ENCODE data around the gene IL5RA. TPM values are rescaled to one million over a fixed set of nuclear protein-coding genes. Genes with fewer than 3 reads are reported as not detected.

Gene IL5RA
- total and polyA plus RNA-seq, 2 experiments from 2014 or later, result not detected

DNA sequence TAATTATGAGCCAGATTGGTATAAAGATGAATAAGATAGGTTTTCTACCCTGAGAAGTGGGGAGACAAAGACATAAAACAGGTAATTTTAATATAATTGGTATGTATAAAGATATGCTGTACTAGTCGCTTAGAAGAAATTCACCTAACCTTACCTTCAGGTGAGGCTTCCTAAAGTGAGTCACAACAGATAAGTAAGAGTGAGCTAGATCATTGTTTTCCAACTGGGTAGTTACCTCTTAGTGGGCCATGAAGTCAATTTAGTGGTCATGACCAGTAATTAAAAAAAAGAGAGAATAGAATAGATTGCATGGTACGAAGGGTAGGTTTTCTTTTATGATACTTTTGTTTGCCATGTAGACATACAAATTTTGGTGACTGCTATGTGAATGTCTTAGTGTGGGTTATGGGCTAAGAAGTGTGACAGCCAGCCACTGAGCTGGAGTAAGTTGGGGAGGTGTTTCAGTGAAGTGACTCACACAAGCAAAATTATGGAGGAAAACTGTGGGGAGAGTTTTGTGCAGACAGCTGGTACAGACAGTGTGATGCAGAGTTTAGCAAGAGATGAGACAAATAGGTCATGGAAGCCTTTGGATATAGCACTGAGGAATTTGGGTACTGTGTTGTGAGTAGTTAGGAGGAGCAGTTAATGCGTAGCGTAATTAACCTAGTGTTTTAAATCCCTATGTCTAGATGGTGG is 24.7 kb upstream of the IL5RA start:
- H3K4me2 ChIP-seq (ENCODE audit: unreplicated experiment), result no peak overlapping the region
- peaks cover 42% of the 10 kb centered on the region for H3K36me3 ChIP-seq (ENCODE audit: low read depth)
- no peak overlapping the region for H3K4me3 ChIP-seq
- 95 to 96% methylated on average over 4 of the region's 4 CpGs for WGBS, 2 experiments (ENCODE audit: low coverage in 1 of 2, low lambda C conversion rate in 2 of 2, missing lambda C conversion rate in 2 of 2)
- no peaks in the 10 kb centered on the region for H3K9me3 ChIP-seq (ENCODE audit: low read depth)
- peak overlapping the region; percentile 39 for H3K27ac ChIP-seq
- peaks cover 36% of the 10 kb centered on the region for H3F3A ChIP-seq (ENCODE audit: insufficient read depth)
- in situ Hi-C loops (cut with MboI), result no loop called here
- H3K9me2 ChIP-seq (ENCODE audit: insufficient read depth), result no peaks in the 10 kb centered on the region
- DNase-seq, result peak; percentile 63
- peaks cover 87% of the 10 kb centered on the region for H3K79me2 ChIP-seq (ENCODE audit: insufficient read depth)
- no peak overlapping the region for H2AFZ ChIP-seq
- TF ChIP-seq EZH2 (IDR thresholded peaks at IDR 0.05; ENCODE audit: insufficient read depth, poor library complexity, severe bottlenecking), result no peak
- no peak for TF ChIP-seq EZH2phosphoT487 (IDR thresholded peaks at IDR 0.05; ENCODE audit: insufficient read depth, low read depth)
- peaks cover 14% of the 10 kb centered on the region; the same call in 1 of the 2 replicates for H3K4me1 ChIP-seq (ENCODE audit: insufficient read depth)
- no peak overlapping the region for H3K9ac ChIP-seq
- H3K27me3 ChIP-seq (replicated peaks; ENCODE audit: insufficient read depth), result no peaks in the 10 kb centered on the region
- no peaks in the 10 kb centered on the region for H4K20me1 ChIP-seq (ENCODE audit: insufficient read depth)

DNA sequence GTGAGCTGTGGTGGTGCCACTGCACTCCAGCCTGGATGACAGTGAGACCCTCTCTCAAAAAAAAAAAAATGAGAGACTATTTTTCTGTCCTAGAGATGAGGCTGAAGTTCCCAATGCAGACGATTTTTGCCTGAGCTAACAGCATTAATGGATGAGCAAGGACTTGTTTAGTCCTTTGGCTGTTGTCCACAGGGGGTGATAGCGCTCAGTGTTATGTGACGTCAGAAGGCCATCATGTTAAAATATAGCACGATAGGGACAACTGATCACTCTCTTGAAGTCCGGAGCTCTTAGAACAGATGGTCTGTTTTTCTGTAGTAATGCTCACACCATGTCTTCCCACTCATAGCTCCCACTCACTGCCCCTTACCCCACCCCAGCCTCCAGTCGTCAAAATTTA is 23.3 kb upstream of the IL5RA start:
- no peak overlapping the region for H2AFZ ChIP-seq
- H3K4me2 ChIP-seq (ENCODE audit: unreplicated experiment), result no peak overlapping the region
- no peak for TF ChIP-seq EZH2 (IDR thresholded peaks at IDR 0.05; ENCODE audit: insufficient read depth, poor library complexity, severe bottlenecking)
- no peak for TF ChIP-seq EZH2phosphoT487 (IDR thresholded peaks at IDR 0.05; ENCODE audit: insufficient read depth, low read depth)
- in situ Hi-C loops (cut with MboI), result no loop called here
- no peaks in the 10 kb centered on the region for H4K20me1 ChIP-seq (ENCODE audit: insufficient read depth)
- no peaks in the 10 kb centered on the region for H3K9me2 ChIP-seq (ENCODE audit: insufficient read depth)
- peaks cover 87% of the 10 kb centered on the region for H3K79me2 ChIP-seq (ENCODE audit: insufficient read depth)
- no peaks in the 10 kb centered on the region for H3K9me3 ChIP-seq (ENCODE audit: low read depth)
- H3K27me3 ChIP-seq (replicated peaks; ENCODE audit: insufficient read depth), result no peaks in the 10 kb centered on the region
- 83% methylated on average over 6 of the region's 6 CpGs for WGBS, 2 experiments (ENCODE audit: low coverage in 1 of 2, low lambda C conversion rate in 2 of 2, missing lambda C conversion rate in 2 of 2)
- H3K27ac ChIP-seq, result no peak overlapping the region
- no peak overlapping the region for H3K9ac ChIP-seq
- no peak for DNase-seq
- H3F3A ChIP-seq (ENCODE audit: insufficient read depth), result peaks cover 36% of the 10 kb centered on the region
- peaks cover 14% of the 10 kb centered on the region; the same call in 1 of the 2 replicates for H3K4me1 ChIP-seq (ENCODE audit: insufficient read depth)
- H3K4me3 ChIP-seq, result no peak overlapping the region
- H3K36me3 ChIP-seq (ENCODE audit: low read depth), result peaks cover 36% of the 10 kb centered on the region

DNA sequence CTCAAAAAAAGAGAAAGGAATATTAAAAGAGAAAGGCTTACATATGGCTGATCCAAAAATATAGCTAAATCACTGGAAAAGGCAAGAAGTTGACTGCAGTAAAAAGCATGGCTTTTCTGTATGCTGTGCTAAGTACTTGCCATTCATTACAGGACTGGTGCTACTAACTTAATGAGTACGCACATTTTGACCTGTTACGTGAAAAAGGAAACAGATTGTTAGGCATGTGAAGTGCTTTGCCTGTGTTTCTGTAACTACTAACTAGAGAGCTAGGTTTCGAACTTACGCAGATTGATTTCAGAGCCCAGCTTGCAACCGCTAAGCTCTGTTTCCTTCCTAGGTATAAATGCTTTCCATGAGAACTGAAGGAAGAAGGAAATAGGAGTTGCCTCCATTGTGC is 19.4 kb upstream of the IL5RA start:
- DNase-seq, result no peak
- Histone ChIP-seq H3K79me2 (ENCODE audit: insufficient read depth) (peaks cover 66% of the 10 kb centered on the region), H4K20me1 (ENCODE audit: insufficient read depth) (no peaks in the 10 kb centered on the region), H3K9ac (no peak overlapping the region), H2AFZ (no peak overlapping the region), H3K36me3 (ENCODE audit: low read depth) (peaks cover 19% of the 10 kb centered on the region), H3K4me2 (ENCODE audit: unreplicated experiment) (no peak overlapping the region), H3K9me3 (ENCODE audit: low read depth) (no peaks in the 10 kb centered on the region), H3K27me3 (replicated peaks; ENCODE audit: insufficient read depth) (no peaks in the 10 kb centered on the region), H3F3A (ENCODE audit: insufficient read depth) (peaks cover 20% of the 10 kb centered on the region), H3K27ac (no peak overlapping the region), H3K4me1 (ENCODE audit: insufficient read depth) (peaks cover 12% of the 10 kb centered on the region), H3K4me3 (no peak overlapping the region), H3K9me2 (ENCODE audit: insufficient read depth) (no peaks in the 10 kb centered on the region)
- TF ChIP-seq EZH2phosphoT487 (IDR thresholded peaks at IDR 0.05; ENCODE audit: insufficient read depth, low read depth), result no peak
- no peak for TF ChIP-seq EZH2 (IDR thresholded peaks at IDR 0.05; ENCODE audit: insufficient read depth, poor library complexity, severe bottlenecking)
- in situ Hi-C loops (cut with MboI), result no loop called here
- 72 to 80% methylated on average over 5 of the region's 5 CpGs for WGBS, 2 experiments (ENCODE audit: low coverage in 1 of 2, low lambda C conversion rate in 2 of 2, missing lambda C conversion rate in 2 of 2)

DNA sequence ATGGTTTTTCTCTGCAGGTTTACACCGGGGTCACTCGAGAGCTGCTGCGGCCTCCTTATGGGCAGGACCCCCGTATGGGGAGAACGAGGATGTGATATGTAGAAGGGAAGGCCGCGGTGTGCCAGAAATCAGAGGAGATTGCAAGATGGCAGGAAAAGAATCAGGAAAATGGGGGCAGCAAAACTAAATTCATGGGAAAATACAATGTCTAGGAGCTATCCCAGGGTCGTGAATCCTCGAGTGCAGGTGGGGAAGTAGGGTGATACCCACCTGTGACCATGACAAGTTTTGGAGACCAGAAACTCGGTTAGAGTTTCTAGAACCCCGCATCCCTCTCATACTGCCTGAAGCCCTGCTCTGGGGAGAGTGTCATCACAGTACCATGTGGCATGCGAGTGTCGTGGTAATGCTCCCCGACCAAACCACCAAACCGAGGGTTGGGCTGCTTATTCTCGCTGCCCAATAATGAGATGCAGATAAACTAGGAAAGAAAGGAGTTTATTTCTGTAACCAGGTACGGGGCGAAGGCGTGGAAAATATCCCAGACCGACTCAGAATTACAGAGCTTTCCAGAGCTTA is 17.3 kb upstream of the IL5RA start:
- in situ Hi-C loops (cut with MboI), result no loop called here
- H3K9me2 ChIP-seq (ENCODE audit: insufficient read depth), result no peaks in the 10 kb centered on the region
- WGBS, 2 experiments (ENCODE audit: low coverage in 1 of 2, low lambda C conversion rate in 2 of 2, missing lambda C conversion rate in 2 of 2), result 25 to 27% methylated on average over 20 of the region's 20 CpGs
- H3K4me1 ChIP-seq (ENCODE audit: insufficient read depth), result peaks cover 7% of the 10 kb centered on the region
- H2AFZ ChIP-seq, result peak overlapping the region; percentile 93
- peak; percentile 61 for DNase-seq
- H3K27ac ChIP-seq, result peak overlapping the region; percentile 89
- H3K9ac ChIP-seq, result peak overlapping the region; percentile 97
- peaks cover 46% of the 10 kb centered on the region for H3K79me2 ChIP-seq (ENCODE audit: insufficient read depth)
- peak overlapping the region; percentile 92 for H3K4me2 ChIP-seq (ENCODE audit: unreplicated experiment)
- H4K20me1 ChIP-seq (ENCODE audit: insufficient read depth), result no peaks in the 10 kb centered on the region
- H3K9me3 ChIP-seq (ENCODE audit: low read depth), result no peaks in the 10 kb centered on the region
- H3K4me3 ChIP-seq, result peak overlapping the region; percentile 86
- TF ChIP-seq EZH2phosphoT487 (IDR thresholded peaks at IDR 0.05; ENCODE audit: insufficient read depth, low read depth) (no peak), EZH2 (IDR thresholded peaks at IDR 0.05; ENCODE audit: insufficient read depth, poor library complexity, severe bottlenecking) (no peak)
- H3K27me3 ChIP-seq (replicated peaks; ENCODE audit: insufficient read depth), result no peaks in the 10 kb centered on the region
- H3F3A ChIP-seq (ENCODE audit: insufficient read depth), result no peaks in the 10 kb centered on the region
- peaks cover 19% of the 10 kb centered on the region for H3K36me3 ChIP-seq (ENCODE audit: low read depth)

Measured in GM23248 (cell line).